MM.1S (cell line): ENCODE measurements around the gene ELMO1.

Experiments used
- DNase-seq: peaks from one replicate; pipeline ENCODE4 v3.0.0-alpha.2; 2015
- H2AFZ ChIP-seq: fragments of 300-600 bp; sonication (generic); 2 replicates; pipeline ENCODE4 v1.6.0; 2016; ENCODE audit warnings: antibody characterized with exemption, low read length
- H3F3A ChIP-seq: fragments of 300-600 bp; sonication (generic); 2 replicates; pipeline ENCODE4 v1.6.1; 2016; ENCODE audit warnings: mild to moderate bottlenecking, antibody characterized with exemption, low read length, moderate library complexity, mixed read lengths; ENCODE audit not compliant: insufficient read depth
- H3K27ac ChIP-seq: fragments of 300-600 bp; sonication (generic); 2 replicates; pipeline ENCODE4 v1.5.1; 2016; ENCODE audit warnings: mild to moderate bottlenecking, low read length
- H3K27me3 ChIP-seq: fragments of 300-600 bp; sonication (generic); replicated peaks from 2 replicates; pipeline ENCODE4 v1.6.0; 2016; ENCODE audit warnings: low read length; ENCODE audit not compliant: insufficient read depth
- H3K36me3 ChIP-seq: fragments of 300-600 bp; sonication (generic); replicated peaks from 2 replicates; pipeline ENCODE4 v1.6.1; 2016; ENCODE audit warnings: mild to moderate bottlenecking, low read length, mixed read lengths; ENCODE audit not compliant: insufficient read depth
- H3K4me1 ChIP-seq: fragments of 300-600 bp; sonication (generic); 2 replicates; pipeline ENCODE4 v1.6.1; 2016; ENCODE audit warnings: low read length, mixed read lengths
- H3K4me2 ChIP-seq: fragments of 300-600 bp; sonication (generic); 2 replicates; pipeline ENCODE4 v1.6.0; 2016; ENCODE audit warnings: low read depth, low read length
- H3K4me3 ChIP-seq: fragments of 300-600 bp; sonication (generic); 2 replicates; pipeline ENCODE4 v1.5.1; 2016; ENCODE audit warnings: low read length, mixed read lengths
- H3K79me2 ChIP-seq: fragments of 300-600 bp; sonication (generic); 2 replicates; pipeline ENCODE4 v1.6.1; 2016; ENCODE audit warnings: mixed run types, low read length, mixed read lengths
- H3K9ac ChIP-seq: fragments of 300-600 bp; sonication (generic); 2 replicates; pipeline ENCODE4 v1.6.1; 2016; ENCODE audit warnings: low read length, mixed read lengths
- H3K9me2 ChIP-seq: fragments of 300-600 bp; sonication (generic); replicated peaks from 2 replicates; pipeline ENCODE4 v1.6.1; 2016; ENCODE audit warnings: mild to moderate bottlenecking, low read length, mixed read lengths; ENCODE audit not compliant: insufficient read depth
- H3K9me3 ChIP-seq: fragments of 300-600 bp; sonication (generic); replicated peaks from 2 replicates; pipeline ENCODE4 v1.6.1; 2016; ENCODE audit warnings: mild to moderate bottlenecking, low read length, mixed read lengths; ENCODE audit not compliant: insufficient read depth
- H4K20me1 ChIP-seq: fragments of 300-600 bp; sonication (generic); 2 replicates; pipeline ENCODE4 v1.6.1; 2016; ENCODE audit warnings: mild to moderate bottlenecking, low read length, moderate library complexity, mixed read lengths; ENCODE audit not compliant: insufficient read depth
- CTCF ChIP-seq: fragments of 300-600 bp; sonication (generic); IDR thresholded peaks from 2 replicates; pipeline ENCODE4 v1.5.1; 2016; ENCODE audit warnings: antibody characterized with exemption, low read length, mixed read lengths
- EZH2 ChIP-seq: fragments of 300-600 bp; sonication (generic); optimal IDR thresholded peaks from 2 replicates; pipeline ENCODE3; 2017; ENCODE audit warnings: low read depth, mild to moderate bottlenecking, antibody characterized with exemption, low read length, mixed read lengths
- EZH2phosphoT487 ChIP-seq: fragments of 300-600 bp; sonication (generic); IDR thresholded peaks from 2 replicates; pipeline ENCODE4 v1.6.1; 2018; ENCODE audit warnings: antibody characterized with exemption, low read length

The ELMO1 gene

GRCh38 chr7:36995776-36996175 lies 452.9 kb downstream of the ELMO1 start:
- no peak for DNase-seq
- TF ChIP-seq EZH2 = no peak
- no peak for TF ChIP-seq EZH2phosphoT487
- peaks cover 4% of the 10 kb centered on the region; the same call in 1 of the 2 replicates for H4K20me1 ChIP-seq

GRCh38 chr7:36994456-36995112 lies 454.1 kb downstream of the ELMO1 start:
- Histone ChIP-seq H3K9ac (no peak overlapping the region), H3K4me2 (no peak overlapping the region), H3K9me3 (no peaks in the 10 kb centered on the region), H3K27ac (no peak overlapping the region), H4K20me1 (peaks cover 4% of the 10 kb centered on the region; the same call in 1 of the 2 replicates), H3K79me2 (peaks cover 30% of the 10 kb centered on the region), H3K4me3 (no peak overlapping the region), H2AFZ (no peak overlapping the region), H3K36me3 (no peaks in the 10 kb centered on the region), H3K4me1 (no peaks in the 10 kb centered on the region), H3F3A (no peaks in the 10 kb centered on the region), H3K9me2 (no peaks in the 10 kb centered on the region), H3K27me3 (no peaks in the 10 kb centered on the region)
- no peak for DNase-seq
- no peak for TF ChIP-seq EZH2phosphoT487
- TF ChIP-seq CTCF = no peak
- no peak for TF ChIP-seq EZH2

More at GRCh38 chr7:36995776-36996175, 452.9 kb downstream of the ELMO1 start:
- Histone ChIP-seq H3K4me3 (no peak overlapping the region), H3F3A (no peaks in the 10 kb centered on the region), H3K4me1 (no peaks in the 10 kb centered on the region), H3K27me3 (no peaks in the 10 kb centered on the region), H3K79me2 (peaks cover 30% of the 10 kb centered on the region), H3K4me2 (no peak overlapping the region), H3K9ac (no peak overlapping the region), H3K36me3 (no peaks in the 10 kb centered on the region), H2AFZ (no peak overlapping the region), H3K9me2 (no peaks in the 10 kb centered on the region), H3K9me3 (no peaks in the 10 kb centered on the region), H3K27ac (no peak overlapping the region)

- H3K4me1 ChIP-seq = no peaks in the 10 kb centered on the region
- no peaks in the 10 kb centered on the region for H3K9me2 ChIP-seq
- peak; percentile 82 for TF ChIP-seq CTCF
- no peak for TF ChIP-seq EZH2
- TF ChIP-seq EZH2phosphoT487 = no peak
- H3K27me3 ChIP-seq = no peaks in the 10 kb centered on the region
- no peak overlapping the region for H3K4me2 ChIP-seq
- no peak overlapping the region for H3K9ac ChIP-seq
- H4K20me1 ChIP-seq = 0 out of 2 replicates have a peak, but pooled peaks cover 6% of the 10 kb centered on the region
- no peak overlapping the region for H2AFZ ChIP-seq
- H3K36me3 ChIP-seq = no peaks in the 10 kb centered on the region
- no peak overlapping the region for H3K27ac ChIP-seq
- H3K9me3 ChIP-seq = no peaks in the 10 kb centered on the region
- DNase-seq = peak; percentile 23
- no peaks in the 10 kb centered on the region for H3F3A ChIP-seq
- H3K4me3 ChIP-seq = no peak overlapping the region
- H3K79me2 ChIP-seq = peaks cover 59% of the 10 kb centered on the region
These were observed 461.5 kb downstream of the ELMO1 start for GRCh38 chr7:36986948-36987724.
